ENCODE results near the gene RPN2.
"Not testable (repeated sequence)": the region's sequence is repeated elsewhere in the genome, so short reads cannot be mapped to it uniquely, and the experiment has no call there.

The RPN2 gene

DNA sequence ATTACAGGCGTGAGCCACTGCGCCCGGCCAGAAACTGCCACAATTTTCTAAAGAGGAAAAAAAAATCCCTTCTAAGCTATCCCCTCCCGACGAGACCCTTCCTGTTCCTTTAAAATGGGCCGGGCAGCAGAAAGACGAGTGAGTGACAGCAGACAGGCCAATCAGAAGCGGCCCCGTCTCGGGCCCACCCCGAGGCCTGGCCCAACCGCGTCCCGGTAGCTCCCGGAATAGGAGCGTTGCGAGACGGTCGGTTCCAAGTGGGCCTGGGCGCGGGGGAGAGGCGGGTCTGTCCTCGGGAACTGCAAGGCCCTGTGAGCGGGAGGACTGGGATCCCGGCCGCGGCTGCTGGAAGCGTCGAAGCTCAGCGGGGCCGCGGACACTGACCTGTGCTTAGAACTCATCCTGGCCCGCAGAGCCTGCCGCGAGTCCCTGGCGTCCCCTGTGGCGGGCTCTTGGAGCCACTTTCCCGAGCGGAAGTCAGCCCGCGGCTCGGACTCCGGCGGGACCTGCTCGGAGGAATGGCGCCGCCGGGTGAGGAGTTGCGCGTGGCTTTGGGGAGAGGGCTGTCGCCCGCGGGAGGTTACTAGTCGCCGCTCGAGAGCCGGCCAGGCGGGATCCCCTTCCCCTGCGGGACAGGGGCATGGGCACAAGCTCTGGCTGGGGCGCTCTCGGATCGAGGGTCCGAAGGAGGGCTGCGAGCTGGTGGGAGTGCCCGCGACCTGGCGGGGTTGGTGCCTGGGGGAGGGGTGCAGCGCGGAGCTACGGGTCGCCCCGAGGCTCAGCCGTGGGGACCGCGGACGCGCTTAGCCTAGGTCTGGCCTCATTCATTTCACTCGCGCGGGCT, at the start of gene RPN2, which contains the start of gene MROH8:
TSS of gene RPN2 (plus strand) at position 492 of the 844 bp plus-strand sequence. CDS start at position 519, 27 bp downstream.
TSS of gene MROH8 (minus strand) at position 710 of the 844 bp plus-strand sequence.
- DNase-seq, result peak; percentile 82 to 98 (median 94)

DNA sequence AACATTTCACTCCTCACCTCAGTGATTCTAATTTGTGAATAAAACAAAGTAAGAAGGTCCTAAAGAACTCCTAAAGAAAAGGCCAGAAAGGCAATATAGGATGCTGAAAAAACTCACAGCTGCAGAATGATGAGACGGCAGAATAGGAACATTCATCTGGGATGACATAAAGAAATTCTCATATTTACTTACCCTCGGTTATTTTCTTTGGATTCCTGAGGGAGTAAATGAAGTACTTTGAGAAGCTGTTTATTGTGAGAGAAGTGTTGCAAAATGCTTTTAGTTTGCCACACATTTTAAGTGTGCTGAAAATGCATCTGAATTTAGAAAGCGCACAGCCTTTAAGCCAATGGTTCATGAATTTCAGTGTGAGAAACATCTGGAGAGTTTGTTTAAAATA, 47.6 kb upstream of the RPN2 start:
- DNase-seq, result no peak

DNA sequence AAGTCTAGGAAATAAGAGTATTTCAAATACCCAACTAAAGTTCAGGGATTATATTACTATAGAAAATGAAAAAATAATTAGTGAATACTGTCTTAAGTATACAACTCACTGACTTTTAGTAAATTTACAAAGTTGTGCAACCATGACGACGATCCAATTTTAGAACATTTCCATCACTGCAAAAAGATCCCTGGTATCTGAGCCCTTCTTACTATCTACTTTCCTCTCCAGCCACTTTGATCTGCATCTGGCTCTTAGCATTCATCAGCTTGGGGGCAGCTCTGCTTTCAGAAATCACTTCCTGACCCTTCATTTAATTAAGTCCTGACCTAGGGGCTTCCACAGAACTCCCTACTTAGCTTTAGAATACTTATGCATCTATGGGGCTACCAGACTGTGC, 45.2 kb upstream of the RPN2 start:
- DNase-seq, result no peak

DNA sequence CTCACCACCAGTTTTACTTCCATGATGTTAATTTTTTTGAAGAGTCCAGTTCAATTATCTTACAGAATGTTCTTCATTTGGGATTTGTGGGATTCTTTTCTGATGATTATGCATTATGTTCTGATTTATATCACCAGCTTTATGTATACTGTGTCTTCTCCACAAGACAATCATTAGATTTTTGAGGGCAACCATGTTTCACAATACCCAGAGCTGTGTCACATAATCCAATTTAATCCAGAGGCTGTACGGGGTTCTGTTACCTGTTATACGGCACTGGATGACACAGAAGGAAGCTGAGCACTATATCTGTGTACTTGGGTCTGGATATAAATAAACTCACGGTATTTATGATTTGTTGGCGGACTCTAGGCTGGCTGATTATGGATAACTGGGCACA, 41.6 kb upstream of the RPN2 start:
- no peak for DNase-seq

DNA sequence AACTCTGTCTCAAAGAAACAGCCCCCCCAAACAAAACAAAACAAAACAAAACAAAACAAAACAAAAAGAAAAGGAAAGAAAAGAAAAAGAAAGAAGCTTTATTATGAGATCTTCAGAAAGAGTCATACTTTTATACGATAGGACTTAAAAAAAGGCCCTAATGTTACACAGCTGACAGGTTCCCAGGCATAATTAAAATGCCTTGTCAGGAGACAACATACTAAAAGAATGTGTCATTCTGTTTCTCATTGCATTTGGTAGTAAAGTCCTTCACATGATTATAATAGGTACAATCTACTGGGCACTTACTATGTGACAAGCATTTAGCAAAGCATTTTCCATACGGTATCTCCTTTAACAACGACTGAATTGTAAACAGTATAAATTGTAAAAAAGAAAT, 36.4 kb upstream of the RPN2 start:
- no peak for DNase-seq

DNA sequence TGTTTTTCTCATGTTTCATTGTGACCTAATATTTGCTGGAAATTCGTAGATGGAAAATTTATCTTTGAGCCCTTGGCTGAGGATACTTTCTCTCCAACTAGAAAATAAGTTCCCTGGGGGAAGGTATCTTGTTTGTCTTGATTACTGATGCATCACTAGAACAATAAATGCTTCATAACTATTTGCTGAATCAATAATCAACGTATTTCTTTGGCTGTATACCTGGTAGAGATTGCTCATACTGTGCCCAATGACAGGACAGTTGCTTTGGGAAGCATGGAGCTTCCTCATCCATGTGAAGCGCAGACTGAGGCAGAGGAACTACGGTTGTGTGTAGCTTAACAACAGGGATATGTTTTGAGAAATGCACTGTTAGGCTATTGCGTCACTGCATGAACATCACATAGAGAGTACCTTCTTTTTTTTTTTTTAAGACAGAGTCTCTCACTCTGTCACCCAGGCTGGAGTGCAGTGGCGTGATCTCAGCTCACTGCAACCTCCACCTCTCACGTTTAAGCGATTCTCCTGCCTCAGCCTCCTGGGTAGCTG, 34.2 kb upstream of the RPN2 start:
- DNase-seq, result no peak

DNA sequence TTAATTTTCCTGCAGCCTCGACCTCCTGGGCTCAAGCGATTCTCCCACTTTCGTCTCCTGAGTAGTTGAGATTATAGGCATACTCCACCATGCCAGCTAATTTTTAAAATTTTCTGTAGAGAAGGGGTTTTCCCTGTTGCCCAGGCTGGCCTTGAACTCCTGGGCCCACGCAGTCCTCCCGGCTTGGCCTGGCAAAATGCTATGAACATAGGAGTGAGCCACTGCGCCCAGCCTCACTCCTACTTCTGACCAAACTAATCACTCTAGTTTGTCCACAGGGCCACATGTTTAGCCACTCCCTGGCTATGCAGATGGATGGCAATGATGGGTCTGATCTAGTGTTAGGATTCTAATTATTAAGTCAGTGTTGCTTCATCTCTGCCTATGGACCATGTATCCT, 31.9 kb upstream of the RPN2 start:
- no peak for DNase-seq

DNA sequence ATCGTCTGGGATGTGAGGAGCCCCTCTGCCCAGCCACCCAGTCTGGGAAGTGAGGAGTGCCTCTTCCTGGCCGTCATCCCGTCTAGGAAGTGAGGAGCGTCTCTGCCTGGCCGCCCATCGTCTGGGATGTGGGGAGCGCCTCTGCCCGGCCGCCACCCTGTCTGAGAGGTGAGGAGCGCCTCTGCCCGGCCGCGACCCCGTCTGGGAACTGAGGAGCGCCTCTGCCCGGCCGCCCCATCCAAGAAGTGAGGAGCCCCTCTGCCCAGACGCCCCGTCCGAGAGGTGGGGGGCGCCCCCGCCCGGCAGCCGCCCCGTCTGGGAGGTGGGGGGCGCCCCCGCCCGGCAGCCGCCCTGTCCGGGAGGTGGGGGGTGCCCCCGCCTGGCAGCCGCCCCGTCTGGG, 28.3 kb upstream of the RPN2 start:
- DNase-seq, result not testable (repeated sequence)

DNA sequence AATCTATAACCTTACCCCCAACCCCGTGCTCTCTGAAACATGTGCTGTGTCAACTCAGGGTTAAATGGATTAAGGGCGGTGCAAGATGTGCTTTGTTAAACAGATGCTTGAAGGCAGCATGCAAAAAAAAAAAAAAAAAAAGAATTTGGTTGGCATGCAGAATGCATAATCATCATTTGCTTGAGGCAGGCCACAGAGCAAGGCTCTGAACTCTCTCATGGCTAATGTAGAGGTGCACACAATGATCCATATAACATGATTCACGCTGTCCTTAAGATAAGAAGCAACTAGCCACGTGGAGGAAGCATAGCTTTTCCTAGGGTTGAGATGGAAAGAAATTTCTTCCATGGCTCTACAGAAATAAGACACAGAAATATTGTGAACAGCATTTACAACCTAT, 27.6 kb upstream of the RPN2 start:
- no peak for DNase-seq

DNA sequence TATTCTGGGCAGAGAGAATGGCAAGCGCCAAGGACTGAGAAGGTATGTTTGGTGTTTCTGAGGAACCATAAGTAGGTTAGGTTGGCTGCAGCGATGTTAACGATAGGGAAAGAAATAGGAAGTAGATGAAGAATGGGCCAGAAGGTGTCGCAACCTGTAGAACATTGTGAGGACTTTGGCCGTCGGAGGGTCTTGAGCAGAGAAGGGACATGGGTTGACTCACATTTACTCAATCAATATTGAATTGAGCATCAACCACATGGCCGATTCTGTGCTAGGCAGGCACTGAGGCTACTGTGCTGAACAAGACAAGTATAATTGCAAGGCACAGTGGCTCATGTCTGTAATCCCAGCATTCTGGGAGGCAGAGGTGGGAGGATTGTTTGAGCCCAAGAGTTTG, 26.8 kb upstream of the RPN2 start:
- DNase-seq, result no peak

DNA sequence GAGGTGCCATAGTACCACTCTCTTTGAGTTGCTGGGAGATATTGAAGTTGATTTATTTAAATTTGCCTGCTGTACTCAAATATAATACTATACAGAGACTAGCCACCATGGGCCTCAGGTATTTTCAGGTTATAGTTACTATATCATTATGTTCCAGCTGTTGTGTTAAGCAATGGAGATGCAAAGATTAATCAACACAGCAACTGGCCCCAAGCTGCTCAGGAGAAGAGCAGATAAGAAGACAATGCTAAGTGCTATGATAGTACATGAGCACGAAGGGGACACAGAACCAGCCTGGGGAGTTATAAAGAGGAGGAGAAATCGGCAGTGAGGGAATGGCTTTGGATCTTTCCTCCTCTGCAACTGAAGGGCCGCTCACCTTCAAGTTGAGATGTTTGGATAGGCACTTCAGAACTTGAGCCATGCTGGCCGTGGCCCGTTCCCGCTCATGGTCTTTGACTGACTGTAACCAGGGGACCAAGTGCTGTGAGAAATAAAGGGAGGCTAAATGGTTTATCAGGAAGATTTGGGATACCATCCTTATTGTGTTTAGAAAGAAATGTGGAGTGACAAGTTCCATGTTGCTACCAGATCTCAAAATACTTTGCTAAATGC, 24.3 kb upstream of the RPN2 start:
- no peak for DNase-seq

DNA sequence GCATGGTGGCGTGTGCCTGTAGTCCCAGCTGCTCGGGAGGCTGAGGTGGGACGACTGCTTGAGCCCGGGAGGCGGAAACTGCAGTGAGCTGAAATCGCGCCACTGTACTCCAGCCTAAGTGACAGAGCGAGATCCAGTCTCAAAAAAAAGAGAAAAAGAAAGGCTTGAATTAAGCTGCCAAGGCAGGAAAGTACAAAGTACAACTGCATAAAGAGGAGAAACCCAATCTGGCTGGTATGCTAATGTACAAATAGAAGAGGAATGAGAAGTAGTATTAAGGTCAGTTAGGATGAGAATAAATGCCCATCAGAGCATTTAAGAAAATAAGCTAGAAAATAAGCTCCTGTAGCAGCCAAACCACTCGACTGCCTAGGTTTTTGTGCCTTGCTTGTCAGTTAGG, 23.1 kb upstream of the RPN2 start:
- no peak for DNase-seq

DNA sequence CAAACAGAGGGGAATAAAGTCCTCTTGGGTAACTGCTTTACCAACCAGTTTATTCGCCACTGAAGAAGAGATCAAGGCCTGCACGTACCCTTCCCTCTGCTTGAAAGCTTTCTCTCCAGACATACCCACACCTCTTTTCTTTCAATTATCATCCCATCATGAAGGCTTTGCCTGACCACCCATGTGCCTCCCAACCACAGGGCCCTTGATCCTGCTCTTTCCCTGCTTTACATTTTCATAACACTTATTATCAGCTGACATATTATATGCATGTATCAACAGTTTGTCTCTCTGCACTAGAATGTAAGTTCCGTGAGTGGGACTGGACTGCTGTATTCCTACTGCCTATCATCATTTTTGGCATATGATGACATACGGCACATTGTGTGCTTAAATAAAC, 20.9 kb upstream of the RPN2 start:
- DNase-seq, result no peak

DNA sequence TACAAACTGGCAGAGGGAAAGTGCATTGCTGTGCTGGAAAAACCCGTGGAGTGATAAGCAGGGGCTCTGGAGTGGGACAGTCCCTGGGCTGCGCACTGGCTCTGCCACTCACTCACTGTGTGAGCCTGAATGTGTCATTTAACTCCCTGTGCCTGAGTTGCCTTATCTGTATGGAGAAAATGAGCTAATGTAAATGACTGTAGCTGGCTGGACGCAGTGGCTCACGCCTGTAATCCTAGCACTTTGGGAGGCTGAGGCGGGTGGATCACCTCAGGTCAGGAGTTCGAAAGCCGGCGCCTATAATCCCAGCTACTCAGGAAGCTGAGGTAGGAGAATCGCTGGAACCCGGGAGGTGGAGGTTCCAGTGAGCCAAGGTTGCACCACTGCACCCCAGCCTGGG, 18.4 kb upstream of the RPN2 start:
- no peak for DNase-seq

DNA sequence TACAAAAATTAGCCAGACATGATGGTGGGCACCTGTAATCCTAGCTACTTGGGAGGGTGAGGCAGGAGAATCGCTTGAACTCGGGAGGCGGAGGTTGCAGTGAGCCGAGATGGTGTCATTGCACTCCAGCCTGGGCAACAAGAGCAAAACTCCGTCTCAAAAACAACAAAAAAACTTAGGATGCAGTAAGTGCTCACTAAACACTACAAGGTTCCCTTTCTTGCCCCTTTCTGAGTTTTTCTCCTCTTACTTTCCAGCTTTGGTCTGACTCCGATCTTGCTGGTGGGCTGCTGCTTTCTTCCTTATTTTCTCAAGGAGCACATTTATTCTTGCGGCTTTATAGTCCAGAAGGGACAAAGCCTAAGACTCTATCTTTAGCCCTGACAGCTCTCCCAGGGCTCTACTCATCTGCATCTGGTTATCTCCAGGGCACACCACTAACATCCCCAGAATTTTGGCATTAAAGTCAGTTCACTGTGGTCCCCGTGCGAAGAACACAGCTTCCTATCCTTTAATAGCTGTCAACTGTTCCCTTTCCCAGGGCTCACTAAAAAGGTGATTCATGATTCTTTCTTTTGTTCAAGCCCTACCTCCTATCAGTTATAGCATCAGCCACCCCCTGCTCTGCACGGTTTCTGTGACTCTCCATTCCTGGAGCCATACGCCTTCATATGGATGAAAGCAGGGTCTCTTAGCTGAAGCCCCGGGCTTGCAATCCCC, 17.1 kb upstream of the RPN2 start:
- no peak for DNase-seq

DNA sequence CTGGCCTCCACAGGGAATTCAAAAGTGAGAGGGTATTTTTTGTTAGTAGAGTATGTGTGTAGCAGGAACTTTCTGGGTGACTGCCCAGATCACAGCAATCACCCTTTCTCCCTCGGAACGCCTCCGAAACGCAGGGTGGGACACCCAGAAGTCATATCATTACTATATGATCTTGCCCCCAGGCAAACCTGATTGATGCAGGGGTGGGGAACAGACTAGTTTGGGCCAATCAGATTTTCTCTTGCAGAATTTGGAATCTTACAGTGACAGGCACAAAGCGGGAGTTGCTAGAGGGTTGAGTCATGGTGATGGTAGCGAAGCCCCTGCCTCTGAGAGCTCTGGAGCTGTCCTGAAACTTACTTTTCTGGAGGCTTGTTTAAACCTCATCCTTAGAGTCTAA, 16.5 kb upstream of the RPN2 start:
- no peak for DNase-seq

DNA sequence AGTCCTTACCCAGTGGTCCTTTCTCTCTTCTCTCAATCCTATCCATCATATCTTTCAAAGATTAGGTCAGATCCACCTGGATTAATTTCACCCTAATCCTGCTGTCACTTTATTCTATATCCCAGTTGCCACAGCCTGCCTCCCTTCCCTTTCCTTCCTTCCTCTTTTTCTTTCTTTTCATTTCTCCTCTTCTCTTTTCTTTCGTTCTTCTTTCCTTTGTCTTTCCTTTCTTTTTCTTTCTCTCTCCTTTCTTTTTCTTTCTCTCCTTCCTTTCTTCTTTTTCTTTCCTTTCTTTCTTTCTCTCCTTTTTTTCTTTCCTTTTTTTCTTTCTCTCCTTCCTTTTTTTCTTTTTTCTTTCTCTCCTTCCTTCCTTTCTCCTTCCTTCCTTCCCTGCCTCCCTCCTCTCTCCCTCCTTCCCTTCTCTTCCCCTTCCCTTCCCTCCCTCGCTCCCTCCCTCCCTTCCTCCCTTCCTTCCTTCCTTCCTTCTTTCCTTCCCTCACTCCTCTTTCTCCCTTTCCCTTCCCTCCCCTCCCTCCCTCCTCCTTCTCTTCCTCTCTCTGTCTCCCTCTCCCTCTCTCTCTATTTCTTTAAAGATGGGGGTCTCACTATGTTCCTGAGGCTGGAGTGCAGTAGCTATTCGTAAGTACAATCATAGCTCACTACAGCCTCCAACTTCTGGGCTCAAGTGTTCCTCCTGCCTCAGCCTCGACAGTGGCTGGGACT, 15.1 kb upstream of the RPN2 start:
- DNase-seq, result no peak

DNA sequence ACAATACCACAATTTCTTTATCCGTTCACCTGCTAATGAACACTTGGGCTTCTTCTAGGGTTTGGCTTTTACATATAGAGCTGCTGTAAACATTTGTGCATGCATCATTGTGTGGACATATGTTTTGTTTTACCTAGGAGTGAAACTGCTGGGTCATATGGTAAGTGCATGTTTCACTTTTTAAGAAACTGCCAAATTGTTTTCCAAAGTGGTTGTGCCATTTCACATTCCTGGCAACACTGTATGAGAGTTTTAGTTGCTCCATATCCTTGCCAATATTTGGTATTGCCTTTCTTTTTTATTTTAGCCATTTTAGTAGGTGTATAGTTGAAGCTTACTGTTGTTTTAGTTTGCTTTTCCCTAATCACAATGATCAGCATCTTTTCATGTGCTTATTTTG, 14.1 kb upstream of the RPN2 start:
- no peak for DNase-seq

DNA sequence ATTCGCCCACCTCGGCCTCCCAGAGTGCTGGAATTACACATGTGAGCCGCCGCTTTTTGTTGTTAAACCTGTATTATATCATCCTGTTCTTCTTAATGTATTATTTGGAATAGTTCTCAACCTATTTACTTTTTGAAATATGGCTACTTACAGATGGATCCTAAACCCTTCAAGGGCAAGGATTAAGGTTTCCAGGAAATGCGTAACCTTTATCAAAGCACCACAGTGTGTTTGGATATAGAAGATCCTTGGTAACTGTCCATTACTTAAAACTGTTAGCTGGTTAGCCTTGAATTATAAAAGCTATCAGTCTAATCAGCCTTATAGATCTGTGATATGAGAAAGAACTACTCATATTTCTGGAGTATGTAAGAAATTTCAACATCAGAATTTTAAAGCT, 12.3 kb upstream of the RPN2 start:
- DNase-seq, result no peak

DNA sequence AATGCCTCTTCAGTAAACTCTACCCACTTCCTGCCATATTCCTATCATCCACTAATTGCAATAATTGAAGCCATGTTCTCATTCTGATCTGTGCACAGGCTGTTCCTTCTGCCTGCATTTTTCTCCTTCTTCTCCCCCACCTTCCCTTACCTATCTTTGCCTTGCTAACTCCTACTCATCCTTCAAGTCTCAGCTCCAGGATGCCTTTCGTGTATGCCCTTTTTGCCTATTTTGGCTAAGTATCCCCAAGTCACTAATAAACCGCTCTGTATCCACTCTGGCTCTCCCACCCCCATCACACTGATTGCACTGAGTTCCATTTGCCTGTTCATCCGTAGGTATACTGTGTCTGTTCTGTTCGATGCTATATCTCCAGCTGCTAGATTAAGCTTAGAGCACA, 6.3 kb upstream of the RPN2 start:
- no peak for DNase-seq

DNA sequence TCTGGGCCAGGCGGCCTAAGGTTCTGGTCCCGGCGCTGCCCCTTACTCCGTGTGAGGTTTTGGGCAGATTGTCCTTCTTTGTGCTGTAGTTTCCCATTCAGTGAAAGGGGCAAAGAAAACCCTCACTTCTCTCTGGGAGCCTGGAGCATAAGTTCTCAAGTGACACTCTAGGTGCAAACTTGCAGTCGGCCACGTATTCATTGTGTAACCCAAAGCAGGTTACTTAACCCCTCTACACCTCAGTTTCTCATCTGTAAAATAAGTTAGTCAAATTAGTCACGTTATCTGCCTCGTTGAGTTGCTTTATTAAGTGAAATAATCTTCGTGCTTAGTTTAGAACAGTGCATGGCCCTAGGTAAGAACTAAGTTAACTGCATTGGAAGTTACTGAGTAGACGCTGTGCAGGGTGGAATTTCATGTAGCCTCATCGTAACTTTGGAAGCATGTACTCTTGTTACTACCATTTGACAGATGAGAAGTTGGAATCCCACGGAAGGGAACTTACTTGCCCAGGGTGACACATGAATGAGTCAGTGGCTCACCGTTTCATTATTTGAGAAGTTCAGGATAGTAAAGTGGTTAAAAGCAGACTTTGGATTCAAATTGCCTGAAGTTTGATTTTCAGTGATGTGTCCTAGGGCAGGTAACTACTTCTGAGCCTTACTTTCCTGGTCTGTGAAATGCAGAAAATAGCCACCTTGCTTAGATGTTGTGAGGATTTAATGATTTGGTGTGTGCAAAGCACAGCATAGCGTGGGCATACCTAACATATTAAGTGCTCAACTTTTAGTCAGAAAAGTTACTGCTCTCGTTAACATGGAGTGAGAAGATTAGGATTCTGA, 774 bp downstream of the RPN2 start:
- no peak for DNase-seq

DNA sequence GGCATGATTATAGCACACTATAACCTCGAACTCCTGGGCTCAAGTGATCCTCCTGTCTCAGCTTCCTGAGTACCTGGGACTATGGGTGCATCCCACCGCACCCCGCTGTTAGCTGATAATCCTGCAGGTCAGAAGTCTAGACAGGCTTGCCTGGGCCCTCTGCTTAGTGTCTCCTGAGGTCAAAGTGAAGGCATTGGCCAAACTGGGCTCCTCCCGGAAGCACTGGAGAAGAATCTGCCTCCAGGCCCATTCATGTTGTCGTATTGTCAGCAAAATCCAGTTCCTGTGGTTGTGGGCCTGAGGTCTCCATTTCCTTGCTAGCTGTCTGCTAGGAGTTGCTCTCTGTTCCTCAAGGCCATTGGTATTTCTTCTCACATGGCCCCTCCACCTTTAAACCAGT, 6.6 kb downstream of the RPN2 start:
- peak in 1 of 14 donors; percentile 4 for DNase-seq
